Neural cell (in vitro differentiated cells): ENCODE results near the gene KLHL35. TPM values are rescaled to one million over a fixed set of nuclear protein-coding genes. Genes with fewer than 3 reads are reported as not detected.

Experiments
- H2AFZ ChIP-seq: fragments of 200-600, 300-800 bp; sonication (generic), shearing (Covaris generic); 2 replicates; pipeline ENCODE4 v1.6.0; 2014; ENCODE audit warnings: low read depth, mild to moderate bottlenecking, antibody characterized with exemption, low read length, moderate library complexity
- H3F3A ChIP-seq: fragments of 200-600 bp; shearing (Covaris generic); 2 replicates; pipeline ENCODE4 v1.6.1; 2016; ENCODE audit warnings: mild to moderate bottlenecking, moderate library complexity, mixed read lengths, antibody characterized with exemption, low read length; ENCODE audit not compliant: insufficient read depth, poor library complexity, severe bottlenecking
- H3K27ac ChIP-seq: fragments of 200-600, 300-800 bp; sonication (generic), shearing (Covaris generic); 2 replicates; pipeline ENCODE4 v1.5.1; 2014; ENCODE audit warnings: mild to moderate bottlenecking, low read length, moderate library complexity
- H3K27me3 ChIP-seq: fragments of 300-800, 200-600 bp; sonication (generic), shearing (Covaris generic); 2 replicates; pipeline ENCODE4 v1.6.0; 2014; ENCODE audit warnings: mild to moderate bottlenecking, low read depth, low read length, moderate library complexity; ENCODE audit not compliant: insufficient read depth
- H3K36me3 ChIP-seq: fragments of 300-800, 200-600 bp; sonication (generic), shearing (Covaris generic); 2 replicates; pipeline ENCODE4 v1.5.1; 2014; ENCODE audit warnings: mild to moderate bottlenecking, antibody characterized with exemption, low read length, moderate library complexity; ENCODE audit not compliant: insufficient read depth
- H3K4me2 ChIP-seq: fragments of 300-800, 200-600 bp; sonication (generic), shearing (Covaris generic); 2 replicates; pipeline ENCODE4 v1.6.0; 2014; ENCODE audit warnings: mild to moderate bottlenecking, low read length
- H3K4me3 ChIP-seq: fragments of 300-800, 200-600 bp; sonication (generic), shearing (Covaris generic); 2 replicates; pipeline ENCODE4 v1.5.1; 2014; ENCODE audit warnings: mild to moderate bottlenecking, low read length, moderate library complexity
- H3K79me2 ChIP-seq: fragments of 200-600 bp; shearing (Covaris generic); replicated peaks from 2 replicates; pipeline ENCODE4 v1.6.0; 2014; ENCODE audit warnings: mild to moderate bottlenecking, low read length, moderate library complexity; ENCODE audit not compliant: insufficient read depth
- H3K9ac ChIP-seq: fragments of 300-800, 200-600 bp; sonication (generic), shearing (Covaris generic); 2 replicates; pipeline ENCODE4 v1.6.1; 2016; ENCODE audit warnings: mild to moderate bottlenecking, low read length, mixed read lengths
- H3K9me2 ChIP-seq: fragments of 200-600 bp; shearing (Covaris generic); 2 replicates; pipeline ENCODE4 v1.6.1; 2016; ENCODE audit warnings: mild to moderate bottlenecking, low read length, mixed read lengths; ENCODE audit not compliant: insufficient read depth
- H3K9me3 ChIP-seq: fragments of 200-600, 300-800 bp; sonication (generic), shearing (Covaris generic); 2 replicates; pipeline ENCODE4 v1.6.1; 2016; ENCODE audit warnings: mild to moderate bottlenecking, mixed run types, low read length, moderate library complexity, mixed read lengths
- H4K20me1 ChIP-seq: fragments of 200-600 bp; shearing (Covaris generic); 2 replicates; pipeline ENCODE4 v1.6.1; 2016; ENCODE audit warnings: mild to moderate bottlenecking, mixed run types; ENCODE audit not compliant: insufficient read depth
- CTCF ChIP-seq: fragments of 450-650 bp; IDR thresholded peaks from 2 replicates; pipeline ENCODE4 v1.5.1; 2014; ENCODE audit warnings: antibody characterized with exemption, mild to moderate bottlenecking, moderate library complexity; ENCODE audit not compliant: poor library complexity, severe bottlenecking
- EP300 ChIP-seq: fragments of 450-650 bp; conservative IDR thresholded peaks from 2 replicates; pipeline ENCODE4 v1.6.1; 2014; ENCODE audit warnings: antibody characterized with exemption, mild to moderate bottlenecking, moderate library complexity; ENCODE audit not compliant: poor library complexity, severe bottlenecking
- EZH2 ChIP-seq: fragments of 200-600, 300-800 bp; shearing (Covaris generic), sonication (generic); IDR thresholded peaks from 2 replicates; pipeline ENCODE4 v1.6.1; 2014; ENCODE audit warnings: antibody characterized with exemption, low read length, borderline replicate concordance, mild to moderate bottlenecking; ENCODE audit not compliant: insufficient read depth, poor library complexity, severe bottlenecking
- MXI1 ChIP-seq: fragments of 450-650 bp; conservative IDR thresholded peaks from 2 replicates; pipeline ENCODE4 v1.6.1; 2014; ENCODE audit warnings: antibody characterized with exemption, mild to moderate bottlenecking; ENCODE audit not compliant: poor library complexity, severe bottlenecking
- POLR2AphosphoS5 ChIP-seq: IDR thresholded peaks from 2 replicates; pipeline ENCODE4 v1.6.1; 2012
- RAD21 ChIP-seq: fragments of 450-650 bp; conservative IDR thresholded peaks from 2 replicates; pipeline ENCODE4 v1.6.1; 2014; ENCODE audit warnings: antibody characterized with exemption, mild to moderate bottlenecking, moderate library complexity
- SMC3 ChIP-seq: fragments of 450-650 bp; conservative IDR thresholded peaks from 2 replicates; pipeline ENCODE4 v1.6.1; 2014; ENCODE audit warnings: antibody characterized with exemption, mild to moderate bottlenecking, moderate library complexity; ENCODE audit not compliant: poor library complexity
- TAF1 ChIP-seq: IDR thresholded peaks from 2 replicates; pipeline ENCODE4 v1.6.1; 2012; ENCODE audit warnings: low read depth
- polyA plus RNA-seq: library from polyadenylated mRNA; depleted of rRNA; stranded (reverse); fragments of >200 nt; gene quantifications from 2 replicates; pipeline ENCODE4 v1.2.3, GENCODE V29; 2014
- TF ChIP-seq, protein P1 (sequence below): IDR thresholded peaks from 2 replicates; pipeline ENCODE4 v1.6.1; 2012; ENCODE audit warnings: borderline replicate concordance

Gene KLHL35
- polyA plus RNA-seq, 1 donor from 2014 or later: 17.0 TPM

DNA sequence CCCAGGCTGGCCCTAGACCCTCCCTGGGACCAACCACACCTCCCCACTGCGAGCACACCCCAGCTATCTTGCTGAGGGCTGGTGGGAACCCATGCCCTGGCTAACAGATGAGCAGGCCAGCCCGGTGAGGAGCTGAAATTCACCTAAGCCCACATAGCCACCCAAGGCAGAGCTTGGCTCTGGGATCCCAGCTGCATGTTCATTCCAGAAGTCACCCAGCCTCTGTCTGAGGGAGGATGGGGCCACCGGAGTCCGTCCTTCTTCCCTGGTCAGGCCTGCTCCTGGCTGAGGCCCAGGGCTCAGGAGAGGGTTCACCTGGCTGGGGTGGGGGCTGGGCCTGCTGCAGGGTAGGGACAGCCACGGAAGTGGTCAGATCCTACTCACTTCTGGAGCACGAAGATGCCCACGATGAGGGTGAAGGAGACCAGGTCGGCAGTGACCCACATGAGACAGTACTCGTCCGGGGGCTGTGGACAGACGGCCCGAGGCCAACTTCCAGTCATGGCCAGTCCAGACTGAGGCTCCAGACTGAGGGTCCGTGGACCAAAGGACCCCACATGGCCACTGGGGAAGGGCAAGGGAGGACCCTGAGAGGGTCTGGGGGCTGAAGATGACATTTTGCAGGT, 6.6 kb upstream of the KLHL35 start:
- no peak overlapping the region for H3K9ac ChIP-seq
- H3K27ac ChIP-seq: no peak overlapping the region
- no peak overlapping the region for H2AFZ ChIP-seq
- H3K36me3 ChIP-seq: peaks cover 4% of the 10 kb centered on the region
- no peaks in the 10 kb centered on the region for H4K20me1 ChIP-seq
- H3K4me3 ChIP-seq: no peak overlapping the region
- no peaks in the 10 kb centered on the region for H3K9me3 ChIP-seq
- TF ChIP-seq RAD21 (no peak), CTCF (no peak), EZH2 (no peak), SMC3 (no peak), MXI1 (no peak), TAF1 (no peak), POLR2AphosphoS5 (no peak), EP300 (no peak)
- TF ChIP-seq, protein P1, sequence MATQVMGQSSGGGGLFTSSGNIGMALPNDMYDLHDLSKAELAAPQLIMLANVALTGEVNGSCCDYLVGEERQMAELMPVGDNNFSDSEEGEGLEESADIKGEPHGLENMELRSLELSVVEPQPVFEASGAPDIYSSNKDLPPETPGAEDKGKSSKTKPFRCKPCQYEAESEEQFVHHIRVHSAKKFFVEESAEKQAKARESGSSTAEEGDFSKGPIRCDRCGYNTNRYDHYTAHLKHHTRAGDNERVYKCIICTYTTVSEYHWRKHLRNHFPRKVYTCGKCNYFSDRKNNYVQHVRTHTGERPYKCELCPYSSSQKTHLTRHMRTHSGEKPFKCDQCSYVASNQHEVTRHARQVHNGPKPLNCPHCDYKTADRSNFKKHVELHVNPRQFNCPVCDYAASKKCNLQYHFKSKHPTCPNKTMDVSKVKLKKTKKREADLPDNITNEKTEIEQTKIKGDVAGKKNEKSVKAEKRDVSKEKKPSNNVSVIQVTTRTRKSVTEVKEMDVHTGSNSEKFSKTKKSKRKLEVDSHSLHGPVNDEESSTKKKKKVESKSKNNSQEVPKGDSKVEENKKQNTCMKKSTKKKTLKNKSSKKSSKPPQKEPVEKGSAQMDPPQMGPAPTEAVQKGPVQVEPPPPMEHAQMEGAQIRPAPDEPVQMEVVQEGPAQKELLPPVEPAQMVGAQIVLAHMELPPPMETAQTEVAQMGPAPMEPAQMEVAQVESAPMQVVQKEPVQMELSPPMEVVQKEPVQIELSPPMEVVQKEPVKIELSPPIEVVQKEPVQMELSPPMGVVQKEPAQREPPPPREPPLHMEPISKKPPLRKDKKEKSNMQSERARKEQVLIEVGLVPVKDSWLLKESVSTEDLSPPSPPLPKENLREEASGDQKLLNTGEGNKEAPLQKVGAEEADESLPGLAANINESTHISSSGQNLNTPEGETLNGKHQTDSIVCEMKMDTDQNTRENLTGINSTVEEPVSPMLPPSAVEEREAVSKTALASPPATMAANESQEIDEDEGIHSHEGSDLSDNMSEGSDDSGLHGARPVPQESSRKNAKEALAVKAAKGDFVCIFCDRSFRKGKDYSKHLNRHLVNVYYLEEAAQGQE: no peak
- no peak overlapping the region for H3K4me2 ChIP-seq
- H3K27me3 ChIP-seq: no peaks in the 10 kb centered on the region
- H3K9me2 ChIP-seq: no peaks in the 10 kb centered on the region
- H3K79me2 ChIP-seq: no peaks in the 10 kb centered on the region
- no peaks in the 10 kb centered on the region for H3F3A ChIP-seq

DNA sequence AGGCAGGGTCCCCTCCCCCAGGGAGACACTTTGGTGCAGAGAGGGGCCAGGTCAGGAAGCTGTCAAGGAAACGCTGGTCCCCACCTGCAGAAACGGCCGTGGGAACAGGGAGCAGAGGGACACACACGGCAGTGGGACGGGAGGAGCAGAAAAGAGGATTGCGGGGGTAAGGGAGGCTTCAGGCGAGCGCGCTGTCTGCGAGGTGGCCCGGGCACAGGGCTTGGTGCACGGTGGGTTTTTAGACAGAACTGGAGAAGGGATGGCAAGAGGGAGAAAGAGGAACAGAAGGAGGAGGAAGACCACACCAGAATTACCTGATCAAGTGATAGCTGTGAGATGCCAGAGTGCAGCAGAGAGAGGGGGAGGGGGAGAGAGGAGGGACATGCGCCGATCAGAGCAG, 6.0 kb upstream of the KLHL35 start:
- TF ChIP-seq POLR2AphosphoS5 (no peak), RAD21 (no peak), CTCF (no peak), SMC3 (no peak), EZH2 (no peak), EP300 (no peak), TAF1 (no peak), MXI1 (no peak)
- TF ChIP-seq, protein P1: no peak
- H3K27ac ChIP-seq: no peak overlapping the region
- H3K36me3 ChIP-seq: peaks cover 6% of the 10 kb centered on the region
- H3K27me3 ChIP-seq: no peaks in the 10 kb centered on the region
- H3K9ac ChIP-seq: no peak overlapping the region
- no peaks in the 10 kb centered on the region for H3F3A ChIP-seq
- no peaks in the 10 kb centered on the region for H4K20me1 ChIP-seq
- H3K4me3 ChIP-seq: no peak overlapping the region
- no peak overlapping the region for H3K4me2 ChIP-seq
- H3K79me2 ChIP-seq: no peaks in the 10 kb centered on the region
- no peaks in the 10 kb centered on the region for H3K9me2 ChIP-seq
- no peaks in the 10 kb centered on the region for H3K9me3 ChIP-seq
- H2AFZ ChIP-seq: no peak overlapping the region
